Neural cell (in vitro differentiated cells): ENCODE measurements around the gene PARD3B.

Experiments used
- EZH2 ChIP-seq: fragments of 200-600, 300-800 bp; shearing (Covaris generic), sonication (generic); IDR thresholded peaks from 2 replicates; pipeline ENCODE4 v1.6.1; 2014; ENCODE audit warnings: antibody characterized with exemption, low read length, borderline replicate concordance, mild to moderate bottlenecking; ENCODE audit not compliant: insufficient read depth, poor library complexity, severe bottlenecking
- POLR2AphosphoS5 ChIP-seq: IDR thresholded peaks from 2 replicates; pipeline ENCODE4 v1.6.1; 2012
- TF ChIP-seq, protein P1 (sequence below): fragments of 450-650 bp; IDR thresholded peaks from 2 replicates; pipeline ENCODE4 v1.5.1; 2014; ENCODE audit warnings: antibody characterized with exemption, mild to moderate bottlenecking, moderate library complexity; ENCODE audit not compliant: poor library complexity, severe bottlenecking
- TF ChIP-seq, protein P2 (sequence below): IDR thresholded peaks from 2 replicates; pipeline ENCODE4 v1.6.1; 2012; ENCODE audit warnings: borderline replicate concordance

DNA sequence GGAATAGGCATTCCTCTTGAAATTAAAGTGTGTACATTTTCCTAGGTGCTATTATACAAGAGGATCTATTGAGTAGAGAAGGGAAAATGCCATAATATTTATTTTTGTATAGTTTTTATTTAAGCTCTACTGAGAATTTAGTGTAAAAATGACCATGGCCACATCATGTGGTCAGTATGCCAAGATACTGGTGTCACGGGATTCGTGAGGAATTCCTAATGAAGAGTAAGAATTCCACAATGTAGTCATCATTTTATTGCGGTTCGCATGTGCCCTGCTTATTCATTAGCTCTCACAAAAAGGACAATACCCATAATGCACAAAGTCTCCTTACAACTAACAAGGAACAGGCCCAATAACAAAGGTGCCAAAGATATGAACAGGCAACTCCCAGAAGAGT lies 39.3 kb upstream of the PARD3B start:
- TF ChIP-seq, protein P1, sequence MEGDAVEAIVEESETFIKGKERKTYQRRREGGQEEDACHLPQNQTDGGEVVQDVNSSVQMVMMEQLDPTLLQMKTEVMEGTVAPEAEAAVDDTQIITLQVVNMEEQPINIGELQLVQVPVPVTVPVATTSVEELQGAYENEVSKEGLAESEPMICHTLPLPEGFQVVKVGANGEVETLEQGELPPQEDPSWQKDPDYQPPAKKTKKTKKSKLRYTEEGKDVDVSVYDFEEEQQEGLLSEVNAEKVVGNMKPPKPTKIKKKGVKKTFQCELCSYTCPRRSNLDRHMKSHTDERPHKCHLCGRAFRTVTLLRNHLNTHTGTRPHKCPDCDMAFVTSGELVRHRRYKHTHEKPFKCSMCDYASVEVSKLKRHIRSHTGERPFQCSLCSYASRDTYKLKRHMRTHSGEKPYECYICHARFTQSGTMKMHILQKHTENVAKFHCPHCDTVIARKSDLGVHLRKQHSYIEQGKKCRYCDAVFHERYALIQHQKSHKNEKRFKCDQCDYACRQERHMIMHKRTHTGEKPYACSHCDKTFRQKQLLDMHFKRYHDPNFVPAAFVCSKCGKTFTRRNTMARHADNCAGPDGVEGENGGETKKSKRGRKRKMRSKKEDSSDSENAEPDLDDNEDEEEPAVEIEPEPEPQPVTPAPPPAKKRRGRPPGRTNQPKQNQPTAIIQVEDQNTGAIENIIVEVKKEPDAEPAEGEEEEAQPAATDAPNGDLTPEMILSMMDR: no peak
- TF ChIP-seq POLR2AphosphoS5 (no peak), EZH2 (no peak)
- TF ChIP-seq, protein P2, sequence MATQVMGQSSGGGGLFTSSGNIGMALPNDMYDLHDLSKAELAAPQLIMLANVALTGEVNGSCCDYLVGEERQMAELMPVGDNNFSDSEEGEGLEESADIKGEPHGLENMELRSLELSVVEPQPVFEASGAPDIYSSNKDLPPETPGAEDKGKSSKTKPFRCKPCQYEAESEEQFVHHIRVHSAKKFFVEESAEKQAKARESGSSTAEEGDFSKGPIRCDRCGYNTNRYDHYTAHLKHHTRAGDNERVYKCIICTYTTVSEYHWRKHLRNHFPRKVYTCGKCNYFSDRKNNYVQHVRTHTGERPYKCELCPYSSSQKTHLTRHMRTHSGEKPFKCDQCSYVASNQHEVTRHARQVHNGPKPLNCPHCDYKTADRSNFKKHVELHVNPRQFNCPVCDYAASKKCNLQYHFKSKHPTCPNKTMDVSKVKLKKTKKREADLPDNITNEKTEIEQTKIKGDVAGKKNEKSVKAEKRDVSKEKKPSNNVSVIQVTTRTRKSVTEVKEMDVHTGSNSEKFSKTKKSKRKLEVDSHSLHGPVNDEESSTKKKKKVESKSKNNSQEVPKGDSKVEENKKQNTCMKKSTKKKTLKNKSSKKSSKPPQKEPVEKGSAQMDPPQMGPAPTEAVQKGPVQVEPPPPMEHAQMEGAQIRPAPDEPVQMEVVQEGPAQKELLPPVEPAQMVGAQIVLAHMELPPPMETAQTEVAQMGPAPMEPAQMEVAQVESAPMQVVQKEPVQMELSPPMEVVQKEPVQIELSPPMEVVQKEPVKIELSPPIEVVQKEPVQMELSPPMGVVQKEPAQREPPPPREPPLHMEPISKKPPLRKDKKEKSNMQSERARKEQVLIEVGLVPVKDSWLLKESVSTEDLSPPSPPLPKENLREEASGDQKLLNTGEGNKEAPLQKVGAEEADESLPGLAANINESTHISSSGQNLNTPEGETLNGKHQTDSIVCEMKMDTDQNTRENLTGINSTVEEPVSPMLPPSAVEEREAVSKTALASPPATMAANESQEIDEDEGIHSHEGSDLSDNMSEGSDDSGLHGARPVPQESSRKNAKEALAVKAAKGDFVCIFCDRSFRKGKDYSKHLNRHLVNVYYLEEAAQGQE: no peak
